BJ (cell line): ENCODE results near the gene UBE2B. TPM values are rescaled to one million over a fixed set of nuclear protein-coding genes. Genes with fewer than 3 reads are reported as not detected.

Experiments
- CTCF ChIA-PET: fragments of 350-600 bp; formaldehyde crosslinking; extraction: SDS; loops from one replicate; lab custom pipeline; 2021; ENCODE audit warnings: antibody characterized with exemption, inconsistent platforms; lab: Yijun Ruan, JAX
- POLR2A ChIA-PET: fragments of 300-600 bp; sonication (Branson Sonifier 250); formaldehyde crosslinking; extraction: SDS; loops from one replicate; lab custom pipeline; 2021; ENCODE audit warnings: antibody characterized with exemption; lab: Charles Lee
- DNase-seq: peaks from one replicate; pipeline ENCODE4 v3.0.0-alpha.2; 2011; ENCODE audit warnings: low read depth
- H3K27me3 ChIP-seq: 2 replicates; pipeline ENCODE4 v1.6.0; 2011; ENCODE audit warnings: low read length; ENCODE audit not compliant: control insufficient read depth, insufficient read depth
- H3K36me3 ChIP-seq: 2 replicates; pipeline ENCODE4 v1.5.1; 2011; ENCODE audit warnings: low read length; ENCODE audit not compliant: control insufficient read depth, insufficient read depth
- H3K4me3 ChIP-seq: 2 replicates; pipeline ENCODE4 v1.5.1; 2011; ENCODE audit warnings: low read depth, mild to moderate bottlenecking, control low read depth, low read length
- CTCF ChIP-seq: IDR thresholded peaks from 2 replicates; pipeline ENCODE4 v1.5.1; 2011; ENCODE audit warnings: low read depth, mild to moderate bottlenecking, control low read depth, inconsistent platforms, low read length, moderate library complexity; ENCODE audit not compliant: insufficient read depth
- polyA plus RNA-seq: library from polyadenylated mRNA; depleted of rRNA; stranded (reverse); fragments of >200 nt; gene quantifications from 2 replicates; pipeline ENCODE4 v1.2.3, GENCODE V29; 2011; rRNA removed

Gene UBE2B
- polyA plus RNA-seq, 1 experiment, result 17.6 TPM

GRCh38 chr5:134440201-134440755, 68.9 kb downstream of the UBE2B start:
- no peak for TF ChIP-seq CTCF
- H3K27me3 ChIP-seq, result no peaks in the 10 kb centered on the region
- POLR2A ChIA-PET, result interaction anchor here (0.7 kb wide), 1 partner anchor 10 kb away, joined by 10 read pairs; no protein-coding TSS in a partner anchor
- no peak overlapping the region for H3K4me3 ChIP-seq
- CTCF ChIA-PET, result interaction anchor here (2.0 kb wide), 1 partner anchor 29 kb away, joined by 5 read pairs; the partner anchor contains the start of gene CDKN2AIPNL
- DNase-seq, result no peak
- H3K36me3 ChIP-seq, result no peaks in the 10 kb centered on the region

Other genes starting within 250 kb of the UBE2B start
- 183 and 496 TPM in 2 replicates for gene SKP1, start 194.6 kb upstream of the UBE2B start, polyA plus RNA-seq
- 77.1 and 121 TPM in 2 replicates for gene PPP2CA, start 145.5 kb upstream of the UBE2B start, polyA plus RNA-seq
- gene CDKL3, start 4.4 kb upstream of the UBE2B start, polyA plus RNA-seq, result 1.4 and 2.2 TPM in 2 replicates
- 10.5 and 18.9 TPM in 2 replicates for gene CDKN2AIPNL, start 40.3 kb downstream of the UBE2B start, polyA plus RNA-seq
- 12.5 and 15.5 TPM in 2 replicates for gene JADE2, start 154.1 kb downstream of the UBE2B start, polyA plus RNA-seq